ENCODE measurements around the gene CHRM4. TPM values are rescaled to one million over a fixed set of nuclear protein-coding genes. Genes with fewer than 3 reads are reported as not detected.

The CHRM4 gene
- total RNA-seq (2014; rRNA removed; shearing (Covaris generic)) (0.09 TPM in 1 of 2 replicates, not detected in the other), total RNA-seq (2022) (0.24 TPM in 1 of 2 replicates, not detected in the other), Bru-seq, nascent RNA (percentile 33 among the genes with signal in this experiment), BruChase-seq, experiment 1, labeled RNA remaining after a 6-hour chase (not detected), BruChase-seq, experiment 2, labeled RNA remaining after a 2-hour chase (percentile 19 among the genes with signal in this experiment)
- long read RNA-seq = 0 reads

DNA sequence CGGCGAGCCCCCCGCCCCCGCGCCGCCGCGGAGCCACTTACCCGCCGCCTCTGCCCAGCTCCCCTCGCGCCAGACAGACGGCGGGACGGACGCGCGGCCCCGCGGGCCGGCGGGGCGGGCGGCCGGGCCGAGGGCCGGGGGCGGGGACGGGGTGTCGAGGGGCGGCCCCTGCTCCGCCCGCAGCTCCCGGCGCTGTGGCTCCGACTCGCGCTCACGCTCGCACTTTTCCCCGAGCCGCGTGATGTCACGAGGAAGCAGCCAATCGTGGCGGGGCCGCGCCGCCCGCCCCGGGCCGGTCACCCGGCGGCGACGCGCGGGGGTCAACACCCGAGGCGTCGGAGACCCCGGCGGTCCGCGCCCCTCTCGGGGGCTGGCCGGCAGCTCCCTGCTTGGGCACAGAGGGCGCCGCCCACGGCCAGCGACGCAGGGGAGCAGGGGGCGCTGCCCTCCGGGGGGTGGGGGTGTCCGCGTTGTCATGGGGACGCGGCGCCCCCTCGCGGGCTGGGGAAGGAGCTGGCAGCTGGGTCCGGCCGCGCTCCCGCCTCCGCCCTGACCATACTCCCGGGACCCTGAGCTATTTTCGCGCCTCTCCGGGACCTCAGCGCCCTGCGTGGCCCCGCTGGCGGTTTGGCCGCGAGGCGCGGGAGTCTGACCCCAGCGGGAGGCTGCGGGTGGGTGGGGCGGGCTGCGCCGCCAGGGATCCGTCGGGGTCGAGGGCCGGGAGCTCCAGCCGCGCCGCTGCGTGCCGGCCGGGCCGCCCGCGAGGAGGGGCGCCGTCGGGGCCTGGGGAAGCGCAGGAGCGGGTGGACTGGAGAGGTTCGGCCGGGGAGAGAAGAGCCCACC lies at the start of gene CHRM4:
Gene CHRM4, minus strand, starts transcription at position 199 of the 843 bp plus-strand sequence. CDS start 5,219 bp downstream, outside the sequence.
- no peak within 1 kb of the TSS for H2AFZ ChIP-seq (ENCODE audit: low read length)
- intact Hi-C loops (cut with micrococcal nuclease; ENCODE audit: unreplicated experiment) = no loop called here
- POLR2A ChIA-PET = interaction anchor here (0.6 kb wide), 1 partner anchor 225 kb away, joined by 3 read pairs; the partner anchor contains the start of genes ATG13 and HARBI1
- no peak within 1 kb of the TSS for H3K27ac ChIP-seq (ENCODE audit: low read depth, low read length, poor library complexity, severe bottlenecking)
- no peaks in the 10 kb centered on the region for H3K9me2 ChIP-seq (ENCODE audit: insufficient read depth, low read length)
- peak within 1 kb of the TSS; percentile 46; the same call in 1 of the 2 replicates for H3K4me2 ChIP-seq (ENCODE audit: low read length)
- H3K36me3 ChIP-seq (ENCODE audit: insufficient read depth, low read length) = peaks cover 10% of the 10 kb centered on the region; the same call in 1 of the 2 replicates
- CTCF ChIA-PET (ENCODE audit: unreplicated experiment) = interaction anchor here (0.6 kb wide), 1 partner anchor 620 kb away, joined by 4 read pairs; no protein-coding TSS in a partner anchor
- no peak for TF ChIP-seq EZH2phosphoT487 (IDR thresholded peaks at IDR 0.05; ENCODE audit: borderline replicate concordance, low read depth, low read length)
- TF ChIP-seq, protein P1, sequence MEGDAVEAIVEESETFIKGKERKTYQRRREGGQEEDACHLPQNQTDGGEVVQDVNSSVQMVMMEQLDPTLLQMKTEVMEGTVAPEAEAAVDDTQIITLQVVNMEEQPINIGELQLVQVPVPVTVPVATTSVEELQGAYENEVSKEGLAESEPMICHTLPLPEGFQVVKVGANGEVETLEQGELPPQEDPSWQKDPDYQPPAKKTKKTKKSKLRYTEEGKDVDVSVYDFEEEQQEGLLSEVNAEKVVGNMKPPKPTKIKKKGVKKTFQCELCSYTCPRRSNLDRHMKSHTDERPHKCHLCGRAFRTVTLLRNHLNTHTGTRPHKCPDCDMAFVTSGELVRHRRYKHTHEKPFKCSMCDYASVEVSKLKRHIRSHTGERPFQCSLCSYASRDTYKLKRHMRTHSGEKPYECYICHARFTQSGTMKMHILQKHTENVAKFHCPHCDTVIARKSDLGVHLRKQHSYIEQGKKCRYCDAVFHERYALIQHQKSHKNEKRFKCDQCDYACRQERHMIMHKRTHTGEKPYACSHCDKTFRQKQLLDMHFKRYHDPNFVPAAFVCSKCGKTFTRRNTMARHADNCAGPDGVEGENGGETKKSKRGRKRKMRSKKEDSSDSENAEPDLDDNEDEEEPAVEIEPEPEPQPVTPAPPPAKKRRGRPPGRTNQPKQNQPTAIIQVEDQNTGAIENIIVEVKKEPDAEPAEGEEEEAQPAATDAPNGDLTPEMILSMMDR (conservative IDR thresholded peaks at IDR 0.05; ENCODE audit: low read length) = peak; percentile 43
- no peaks in the 10 kb centered on the region for H4K20me1 ChIP-seq (ENCODE audit: insufficient read depth, low read length)
- no TSS peak for BruUV-seq (replicated peaks)
- no peaks in the 10 kb centered on the region for H3K4me1 ChIP-seq (ENCODE audit: insufficient read depth, low read length, poor library complexity, severe bottlenecking)
- H3K4me3 ChIP-seq (ENCODE audit: low read depth, low read length, poor library complexity, severe bottlenecking) = no peak within 1 kb of the TSS
- H3K79me2 ChIP-seq (ENCODE audit: insufficient read depth, low read depth, low read length) = no peaks in the 10 kb centered on the region
- no peaks in the 10 kb centered on the region for H3K9me3 ChIP-seq (ENCODE audit: low read length)
- no peak for DNase-seq (ENCODE audit: low spot score)

DNA sequence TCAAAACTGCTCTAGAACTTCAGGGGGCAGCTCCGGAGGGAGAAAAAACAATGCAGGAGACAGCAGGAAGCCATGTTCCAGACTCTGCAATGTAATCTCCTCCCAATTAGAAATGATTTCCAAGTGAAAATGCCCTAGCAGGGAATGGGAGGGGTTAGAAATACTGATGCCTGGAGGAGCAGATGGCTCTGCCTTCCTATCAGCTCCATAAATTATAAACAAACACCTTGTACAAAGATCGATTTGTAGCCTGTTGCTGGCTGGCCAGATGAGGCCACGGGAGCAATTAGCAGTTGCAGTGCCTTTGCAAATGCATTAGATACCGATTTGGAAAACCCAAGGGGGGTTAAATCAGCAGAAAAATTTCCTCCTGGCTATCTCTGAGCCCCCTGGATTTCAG lies 46.6 kb upstream of the CHRM4 start:
- Histone ChIP-seq H2AFZ (ENCODE audit: low read length) (no peak overlapping the region), H3K27ac (ENCODE audit: low read depth, low read length, poor library complexity, severe bottlenecking) (no peak overlapping the region), H3K4me2 (ENCODE audit: low read length) (no peak overlapping the region), H3K36me3 (ENCODE audit: insufficient read depth, low read length) (peaks cover 45% of the 10 kb centered on the region), H3K9me3 (ENCODE audit: low read length) (no peaks in the 10 kb centered on the region), H4K20me1 (ENCODE audit: insufficient read depth, low read length) (no peaks in the 10 kb centered on the region), H3K79me2 (ENCODE audit: insufficient read depth, low read depth, low read length) (no peaks in the 10 kb centered on the region), H3K9me2 (ENCODE audit: insufficient read depth, low read length) (no peaks in the 10 kb centered on the region), H3K4me1 (ENCODE audit: insufficient read depth, low read length, poor library complexity, severe bottlenecking) (no peaks in the 10 kb centered on the region), H3K4me3 (ENCODE audit: low read depth, low read length, poor library complexity, severe bottlenecking) (no peak overlapping the region)
- POLR2A ChIA-PET = interaction anchor here (1.1 kb wide), 1 partner anchor 58 kb away, joined by 4 read pairs; no protein-coding TSS in a partner anchor
- CTCF ChIA-PET (ENCODE audit: unreplicated experiment) = no interaction called here
- BruUV-seq (replicated peaks) = no TSS peak
- TF ChIP-seq, protein P1 (conservative IDR thresholded peaks at IDR 0.05; ENCODE audit: low read length) = no peak
- TF ChIP-seq EZH2phosphoT487 (IDR thresholded peaks at IDR 0.05; ENCODE audit: borderline replicate concordance, low read depth, low read length) = no peak
- intact Hi-C loops (cut with micrococcal nuclease; ENCODE audit: unreplicated experiment) = no loop called here
- DNase-seq (ENCODE audit: low spot score) = no peak
